Activated naive CD8-positive, alpha-beta T cell treated with anti-CD3 and anti-CD28 coated beads, Interleukin-2, amount 50 U/mL, for 24 hours (primary cell): Measurements from ENCODE around the gene EYA3.

ENCODE experiments used
- ATAC-seq: fragments of 150-1000 bp; cut with Tn5 transposase; one replicate; pipeline ENCODE4 v1.10.0; 2021
- DNase-seq: peaks from one replicate; pipeline ENCODE4 v3.0.0; 2021
- H3K27ac Mint-ChIP-seq: one replicate; pipeline ENCODE4 v1.8.0; 2021; ENCODE audit warnings: mild to moderate bottlenecking, mixed read lengths
- H3K27me3 Mint-ChIP-seq: one replicate; pipeline ENCODE4 v1.8.0; 2021; ENCODE audit warnings: mixed read lengths
- H3K36me3 Mint-ChIP-seq: one replicate; pipeline ENCODE4 v1.8.0; 2021; ENCODE audit warnings: low read depth, mixed read lengths
- H3K4me1 Mint-ChIP-seq: one replicate; pipeline ENCODE4 v1.8.0; 2021; ENCODE audit warnings: mixed read lengths
- H3K4me3 Mint-ChIP-seq: one replicate; pipeline ENCODE4 v1.8.0; 2021; ENCODE audit warnings: mild to moderate bottlenecking, moderate library complexity, mixed read lengths
- H3K9me3 Mint-ChIP-seq: one replicate; pipeline ENCODE4 v1.8.0; 2021; ENCODE audit warnings: mixed read lengths

The EYA3 gene

GRCh38 chr1:28123461-28123961 is 35.1 kb upstream of the EYA3 start:
- ATAC-seq (no peak), DNase-seq (no peak)
- Mint-ChIP-seq H3K4me1 (peaks cover 14% of the 10 kb centered on the region), H3K36me3 (no peaks in the 10 kb centered on the region), H3K27me3 (peaks cover 30% of the 10 kb centered on the region), H3K4me3 (no peak overlapping the region), H3K9me3 (no peaks in the 10 kb centered on the region), H3K27ac (no peak overlapping the region)

DNA sequence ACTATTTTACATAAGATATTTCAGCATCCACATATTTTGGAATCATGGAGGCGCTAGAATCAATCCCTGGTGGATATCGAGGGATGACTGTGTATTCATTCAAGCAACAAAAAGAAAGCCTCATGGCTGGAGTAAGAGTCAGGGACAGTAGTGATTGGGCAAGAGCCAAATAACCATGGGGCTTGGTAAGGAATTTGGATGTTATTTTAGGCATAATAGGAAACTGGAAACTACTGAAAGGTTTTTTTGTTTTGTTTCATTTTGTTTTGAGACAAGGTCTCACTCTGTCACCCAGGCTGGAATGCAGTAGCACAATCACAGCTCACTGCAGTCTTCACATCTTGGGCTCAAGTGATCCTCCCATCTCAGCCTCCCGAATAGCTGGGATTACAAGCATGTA is 33.8 kb upstream of the EYA3 start:
- ATAC-seq (no peak), DNase-seq (no peak)
- H3K4me3 Mint-ChIP-seq, result no peak overlapping the region
- no peaks in the 10 kb centered on the region for H3K9me3 Mint-ChIP-seq
- H3K27ac Mint-ChIP-seq, result no peak overlapping the region
- H3K36me3 Mint-ChIP-seq, result no peaks in the 10 kb centered on the region
- peaks cover 24% of the 10 kb centered on the region for H3K27me3 Mint-ChIP-seq
- peaks cover 9% of the 10 kb centered on the region for H3K4me1 Mint-ChIP-seq

- peaks cover 21% of the 10 kb centered on the region for H3K4me1 Mint-ChIP-seq
- ATAC-seq, result no peak
- H3K36me3 Mint-ChIP-seq, result no peaks in the 10 kb centered on the region
- no peaks in the 10 kb centered on the region for H3K9me3 Mint-ChIP-seq
- peaks cover 9% of the 10 kb centered on the region for H3K27me3 Mint-ChIP-seq
- no peak for DNase-seq
- no peak overlapping the region for H3K4me3 Mint-ChIP-seq
- no peak overlapping the region for H3K27ac Mint-ChIP-seq
These were observed 31.1 kb upstream of the EYA3 start for GRCh38 chr1:28119556-28119955.

GRCh38 chr1:28118640-28119307 is 30.4 kb upstream of the EYA3 start:
- H3K4me1 Mint-ChIP-seq, result peaks cover 25% of the 10 kb centered on the region
- no peak for ATAC-seq
- H3K4me3 Mint-ChIP-seq, result no peak overlapping the region
- no peaks in the 10 kb centered on the region for H3K9me3 Mint-ChIP-seq
- H3K36me3 Mint-ChIP-seq, result no peaks in the 10 kb centered on the region
- H3K27ac Mint-ChIP-seq, result no peak overlapping the region
- DNase-seq, result no peak
- H3K27me3 Mint-ChIP-seq, result peaks cover 9% of the 10 kb centered on the region

GRCh38 chr1:28115267-28115666 is 26.9 kb upstream of the EYA3 start:
- Mint-ChIP-seq H3K27me3 (peaks cover 6% of the 10 kb centered on the region), H3K4me1 (peaks cover 47% of the 10 kb centered on the region), H3K4me3 (no peak overlapping the region), H3K27ac (peak overlapping the region; percentile 52), H3K9me3 (no peaks in the 10 kb centered on the region), H3K36me3 (no peaks in the 10 kb centered on the region)
- peak; percentile 60 for DNase-seq
- ATAC-seq, result peak; percentile 62

DNA sequence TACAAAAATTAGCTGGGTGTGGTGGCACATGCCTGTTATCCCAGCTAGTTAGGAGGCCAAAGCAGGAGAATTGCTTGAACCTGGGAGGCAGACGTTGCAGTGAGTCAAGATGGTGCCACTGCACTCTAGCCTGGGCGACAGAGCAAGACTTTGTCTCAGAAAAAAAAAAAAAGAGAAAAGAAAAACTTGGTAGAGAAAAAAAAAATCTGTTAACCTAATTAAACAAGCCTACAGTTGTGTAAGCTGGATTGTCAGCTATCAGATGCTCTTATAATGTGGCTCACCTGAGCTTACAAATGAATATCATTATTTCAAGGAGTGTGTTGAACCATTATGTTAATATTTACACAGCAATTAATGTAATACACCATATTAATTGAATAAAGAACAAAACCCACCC is 26.4 kb upstream of the EYA3 start:
- Mint-ChIP-seq H3K4me1 (peaks cover 47% of the 10 kb centered on the region), H3K4me3 (no peak overlapping the region), H3K36me3 (no peaks in the 10 kb centered on the region), H3K27ac (peak overlapping the region; percentile 52), H3K9me3 (no peaks in the 10 kb centered on the region), H3K27me3 (peaks cover 6% of the 10 kb centered on the region)
- DNase-seq (no peak), ATAC-seq (no peak)

DNA sequence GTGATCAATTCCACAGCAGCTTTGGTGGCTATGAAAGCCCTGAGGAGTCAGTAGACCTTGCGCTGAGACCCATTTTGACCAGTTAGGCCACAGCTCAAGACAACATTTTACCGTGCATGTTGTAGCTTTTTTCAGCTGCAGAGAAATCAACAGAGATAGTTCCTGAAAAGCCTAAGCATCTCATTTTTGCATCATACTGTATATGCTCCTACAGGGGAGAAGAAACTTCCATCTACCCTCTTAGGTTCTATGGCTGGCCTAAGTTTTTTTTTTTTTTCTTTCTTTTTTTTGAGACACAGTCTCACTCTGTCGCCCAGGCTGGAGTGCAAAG is 24.8 kb upstream of the EYA3 start:
- Mint-ChIP-seq H3K27me3 (no peaks in the 10 kb centered on the region), H3K27ac (no peak overlapping the region), H3K36me3 (no peaks in the 10 kb centered on the region), H3K9me3 (no peaks in the 10 kb centered on the region), H3K4me3 (no peak overlapping the region), H3K4me1 (peaks cover 40% of the 10 kb centered on the region)
- DNase-seq (no peak), ATAC-seq (no peak)

DNA sequence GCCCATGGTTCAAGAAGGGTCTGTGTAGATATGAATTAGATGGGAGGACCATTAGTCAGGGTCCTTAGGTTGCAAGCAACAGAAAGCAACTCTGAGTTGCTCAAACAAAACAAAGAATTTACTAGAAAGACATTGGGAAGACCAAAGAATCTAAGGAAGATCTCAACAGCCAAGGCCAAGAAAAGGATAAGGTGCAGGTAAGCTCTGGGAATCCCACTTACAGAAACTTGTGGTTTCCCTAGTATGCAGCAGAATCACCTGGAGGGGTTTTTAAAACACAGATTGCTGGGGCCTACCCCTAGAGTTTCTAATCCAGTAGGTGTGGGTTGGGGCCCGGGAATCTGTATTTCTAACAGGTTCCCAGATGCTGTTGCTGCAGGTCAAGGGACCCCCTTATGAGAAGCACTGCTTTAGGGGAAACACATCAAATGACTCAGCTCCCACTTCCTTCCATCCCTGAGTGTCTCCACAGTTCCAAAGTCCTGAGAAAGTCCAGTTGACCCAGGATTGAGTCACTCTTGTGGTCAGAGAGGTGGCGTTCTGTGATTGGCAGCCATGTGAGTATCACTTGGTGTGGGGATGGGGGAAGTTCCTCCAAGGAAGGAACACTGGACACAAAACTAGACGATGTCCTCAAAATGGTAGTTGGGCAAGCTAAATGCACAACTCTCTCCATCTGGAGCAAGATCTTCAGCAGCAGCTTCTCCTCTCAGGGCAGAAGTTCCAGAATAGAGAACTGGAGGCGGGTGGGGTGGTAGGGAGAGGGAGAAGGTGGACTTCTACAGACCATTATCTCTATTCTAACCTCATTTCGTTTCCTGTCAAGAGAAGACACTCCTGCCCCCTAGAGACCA is 24.2 kb upstream of the EYA3 start:
- Mint-ChIP-seq H3K9me3 (no peaks in the 10 kb centered on the region), H3K4me3 (no peak overlapping the region), H3K27me3 (no peaks in the 10 kb centered on the region), H3K36me3 (no peaks in the 10 kb centered on the region), H3K27ac (no peak overlapping the region), H3K4me1 (peaks cover 40% of the 10 kb centered on the region)
- DNase-seq (no peak), ATAC-seq (peak; percentile 38)

DNA sequence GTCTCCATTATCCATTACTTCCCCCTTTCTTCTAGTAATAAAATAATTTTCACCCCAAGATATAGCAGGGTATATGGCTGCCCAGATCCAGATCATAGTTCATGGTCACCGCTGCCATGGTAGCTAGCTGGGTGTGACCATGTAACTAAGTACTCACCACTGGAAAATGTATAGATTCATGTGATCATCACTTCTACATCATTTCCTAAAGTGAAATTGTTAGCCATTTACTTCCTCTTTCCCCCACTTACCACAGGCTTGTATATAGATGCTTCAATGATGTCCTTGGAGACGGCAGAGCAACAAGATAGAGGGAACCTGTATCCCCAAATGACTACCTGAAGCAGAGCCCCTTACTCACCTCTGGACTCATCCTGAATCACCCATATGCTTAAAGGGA is 22.7 kb upstream of the EYA3 start:
- Mint-ChIP-seq H3K9me3 (no peaks in the 10 kb centered on the region), H3K4me3 (no peak overlapping the region), H3K27me3 (no peaks in the 10 kb centered on the region), H3K36me3 (no peaks in the 10 kb centered on the region), H3K27ac (no peak overlapping the region), H3K4me1 (peaks cover 37% of the 10 kb centered on the region)
- DNase-seq, result no peak
- peak; percentile 49 for ATAC-seq

GRCh38 chr1:28110555-28110954 is 22.1 kb upstream of the EYA3 start:
- H3K36me3 Mint-ChIP-seq, result no peaks in the 10 kb centered on the region
- H3K4me3 Mint-ChIP-seq, result no peak overlapping the region
- no peak for DNase-seq
- H3K27ac Mint-ChIP-seq, result no peak overlapping the region
- no peaks in the 10 kb centered on the region for H3K9me3 Mint-ChIP-seq
- peaks cover 36% of the 10 kb centered on the region for H3K4me1 Mint-ChIP-seq
- no peak for ATAC-seq
- no peaks in the 10 kb centered on the region for H3K27me3 Mint-ChIP-seq

GRCh38 chr1:28109639-28110038 is 21.2 kb upstream of the EYA3 start:
- H3K4me3 Mint-ChIP-seq, result no peak overlapping the region

GRCh38 chr1:28108001-28108400 is 19.6 kb upstream of the EYA3 start:
- H3K36me3 Mint-ChIP-seq, result no peaks in the 10 kb centered on the region
- DNase-seq (no peak), ATAC-seq (no peak)
- H3K27me3 Mint-ChIP-seq, result no peaks in the 10 kb centered on the region
- H3K4me1 Mint-ChIP-seq, result peaks cover 20% of the 10 kb centered on the region
- H3K4me3 Mint-ChIP-seq, result no peak overlapping the region
- no peak overlapping the region for H3K27ac Mint-ChIP-seq
- H3K9me3 Mint-ChIP-seq, result no peaks in the 10 kb centered on the region

More at GRCh38 chr1:28109639-28110038, 21.2 kb upstream of the EYA3 start:
- no peaks in the 10 kb centered on the region for H3K36me3 Mint-ChIP-seq
- ATAC-seq (no peak), DNase-seq (no peak)
- no peaks in the 10 kb centered on the region for H3K9me3 Mint-ChIP-seq
- H3K4me1 Mint-ChIP-seq, result peaks cover 27% of the 10 kb centered on the region
- H3K27me3 Mint-ChIP-seq, result no peaks in the 10 kb centered on the region
- no peak overlapping the region for H3K27ac Mint-ChIP-seq

DNA sequence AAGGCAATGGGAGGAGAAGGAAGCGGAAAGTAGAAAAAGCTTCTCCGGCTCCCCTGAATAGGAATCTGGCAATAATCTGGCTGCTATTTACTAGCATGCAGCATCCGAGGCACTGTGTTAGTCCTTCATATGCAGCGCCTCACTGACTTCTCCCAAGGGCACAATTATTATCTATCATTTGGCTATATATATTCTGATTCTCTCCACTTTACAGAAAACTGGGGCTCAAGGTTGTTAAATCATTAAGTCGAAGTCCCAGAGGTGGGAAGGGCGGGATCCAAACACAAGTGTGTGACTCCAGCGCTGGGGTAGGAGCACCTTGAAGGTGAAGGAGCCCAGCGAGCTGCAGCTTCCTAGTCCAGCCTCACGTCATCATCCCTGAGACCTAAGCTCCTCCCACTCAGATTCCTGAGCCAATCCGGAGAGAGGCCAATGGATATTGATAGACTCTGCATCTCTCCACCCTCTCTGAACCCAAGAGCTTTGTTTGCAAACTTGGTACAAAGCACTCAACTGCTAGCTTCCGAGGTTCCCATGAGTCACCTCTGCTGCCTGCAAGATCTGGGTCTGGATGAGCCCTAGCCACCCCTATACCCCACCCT is 16.6 kb upstream of the EYA3 start:
- DNase-seq (no peak), ATAC-seq (no peak)
- no peaks in the 10 kb centered on the region for H3K36me3 Mint-ChIP-seq
- H3K27me3 Mint-ChIP-seq, result no peaks in the 10 kb centered on the region
- H3K9me3 Mint-ChIP-seq, result no peaks in the 10 kb centered on the region
- no peaks in the 10 kb centered on the region for H3K4me1 Mint-ChIP-seq
- H3K27ac Mint-ChIP-seq, result no peak overlapping the region
- H3K4me3 Mint-ChIP-seq, result no peak overlapping the region

DNA sequence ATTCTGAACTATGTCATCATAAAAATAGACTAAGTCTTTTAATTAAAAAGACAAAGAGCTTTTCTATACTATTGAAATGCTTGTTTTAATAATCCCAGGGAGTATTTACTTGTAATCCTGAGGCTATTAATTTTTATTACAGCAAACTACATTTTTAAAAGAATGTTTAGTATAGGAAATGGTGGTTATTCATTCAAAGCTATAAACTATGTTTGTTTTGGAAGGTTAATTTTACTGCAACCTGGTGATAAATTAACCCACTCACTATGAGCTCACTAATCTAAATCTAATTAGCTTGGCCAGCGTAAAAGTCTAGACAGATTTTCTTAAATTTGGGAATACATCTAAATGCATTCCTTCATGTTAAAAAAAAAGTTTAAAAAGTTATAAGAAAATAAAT is 13.8 kb upstream of the EYA3 start:
- no peaks in the 10 kb centered on the region for H3K27me3 Mint-ChIP-seq

More for the DNA sequence above, 13.8 kb upstream of the EYA3 start:
- ATAC-seq (no peak), DNase-seq (no peak)
- no peaks in the 10 kb centered on the region for H3K9me3 Mint-ChIP-seq
- H3K36me3 Mint-ChIP-seq, result no peaks in the 10 kb centered on the region
- H3K4me1 Mint-ChIP-seq, result no peaks in the 10 kb centered on the region
- no peak overlapping the region for H3K4me3 Mint-ChIP-seq
- no peak overlapping the region for H3K27ac Mint-ChIP-seq
